ENCODE data around the gene MPP2.
"Not testable (repeated sequence)": the region's sequence is repeated elsewhere in the genome, so short reads cannot be mapped to it uniquely, and the experiment has no call there.

MPP2 gene, protein sequence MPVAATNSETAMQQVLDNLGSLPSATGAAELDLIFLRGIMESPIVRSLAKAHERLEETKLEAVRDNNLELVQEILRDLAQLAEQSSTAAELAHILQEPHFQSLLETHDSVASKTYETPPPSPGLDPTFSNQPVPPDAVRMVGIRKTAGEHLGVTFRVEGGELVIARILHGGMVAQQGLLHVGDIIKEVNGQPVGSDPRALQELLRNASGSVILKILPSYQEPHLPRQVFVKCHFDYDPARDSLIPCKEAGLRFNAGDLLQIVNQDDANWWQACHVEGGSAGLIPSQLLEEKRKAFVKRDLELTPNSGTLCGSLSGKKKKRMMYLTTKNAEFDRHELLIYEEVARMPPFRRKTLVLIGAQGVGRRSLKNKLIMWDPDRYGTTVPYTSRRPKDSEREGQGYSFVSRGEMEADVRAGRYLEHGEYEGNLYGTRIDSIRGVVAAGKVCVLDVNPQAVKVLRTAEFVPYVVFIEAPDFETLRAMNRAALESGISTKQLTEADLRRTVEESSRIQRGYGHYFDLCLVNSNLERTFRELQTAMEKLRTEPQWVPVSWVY

DNA sequence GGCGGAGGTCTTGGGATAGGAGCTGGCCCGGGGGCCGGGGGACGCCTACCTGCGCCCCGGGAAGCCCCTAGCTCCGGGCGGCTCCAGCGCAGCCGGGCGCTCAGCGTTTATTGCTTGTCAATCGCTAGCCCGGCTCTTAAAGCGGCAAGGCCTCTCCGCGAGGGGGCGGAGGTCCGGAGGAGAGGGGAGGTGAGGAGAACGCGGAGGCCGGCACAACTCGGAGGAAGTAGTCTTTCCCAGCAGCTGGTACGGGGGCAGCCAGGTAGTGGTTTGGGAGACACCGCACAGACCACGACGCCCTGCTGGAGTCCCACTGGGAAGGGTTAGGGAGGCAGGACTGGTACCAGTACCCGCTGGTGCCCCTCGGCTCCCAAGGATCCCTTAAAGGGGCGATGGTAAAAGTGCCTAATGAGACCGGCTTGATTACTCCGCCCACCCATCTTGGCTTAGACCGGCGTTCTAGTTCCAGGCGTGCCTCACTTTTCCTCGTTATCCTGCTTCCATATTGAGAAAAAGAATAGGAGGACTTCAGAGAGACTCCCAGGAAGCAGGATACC, at the start of gene MPP2:
MPP2 (minus strand) TSS at position 112 of the 557 bp plus-strand sequence. CDS start 3,076 bp downstream, outside the sequence.
- DNase-seq (ENCODE audit: low read depth) = peak; percentile 26

DNA sequence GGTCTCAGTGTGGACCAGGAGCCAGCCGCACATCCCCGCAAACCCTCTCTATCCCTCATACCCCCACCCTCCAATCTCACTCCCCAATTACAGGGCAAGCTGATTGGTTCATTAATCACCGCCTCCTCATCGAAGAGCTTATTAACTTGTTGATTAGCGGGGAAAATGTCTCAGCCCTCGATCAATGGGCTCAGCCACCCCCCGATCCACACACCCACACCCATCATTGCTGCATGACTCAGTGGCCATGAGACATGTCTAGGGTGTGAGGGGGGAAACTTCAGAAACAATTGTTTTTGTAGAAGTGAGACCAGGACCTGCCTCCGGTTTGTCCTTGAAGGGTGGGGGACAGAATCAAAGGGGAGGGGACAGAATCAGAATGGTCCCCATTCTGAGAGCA, 48.9 kb upstream of the MPP2 start:
- DNase-seq (ENCODE audit: low read depth) = no peak

GRCh38 chr17:43953746-43954145, 46.4 kb upstream of the MPP2 start, which contains the start of gene PYY:
Gene PYY, minus strand, starts transcription at chr17:43953940. Its CDS starts 457 bp downstream, at chr17:43953483.
- no peak for DNase-seq (ENCODE audit: low read depth)

DNA sequence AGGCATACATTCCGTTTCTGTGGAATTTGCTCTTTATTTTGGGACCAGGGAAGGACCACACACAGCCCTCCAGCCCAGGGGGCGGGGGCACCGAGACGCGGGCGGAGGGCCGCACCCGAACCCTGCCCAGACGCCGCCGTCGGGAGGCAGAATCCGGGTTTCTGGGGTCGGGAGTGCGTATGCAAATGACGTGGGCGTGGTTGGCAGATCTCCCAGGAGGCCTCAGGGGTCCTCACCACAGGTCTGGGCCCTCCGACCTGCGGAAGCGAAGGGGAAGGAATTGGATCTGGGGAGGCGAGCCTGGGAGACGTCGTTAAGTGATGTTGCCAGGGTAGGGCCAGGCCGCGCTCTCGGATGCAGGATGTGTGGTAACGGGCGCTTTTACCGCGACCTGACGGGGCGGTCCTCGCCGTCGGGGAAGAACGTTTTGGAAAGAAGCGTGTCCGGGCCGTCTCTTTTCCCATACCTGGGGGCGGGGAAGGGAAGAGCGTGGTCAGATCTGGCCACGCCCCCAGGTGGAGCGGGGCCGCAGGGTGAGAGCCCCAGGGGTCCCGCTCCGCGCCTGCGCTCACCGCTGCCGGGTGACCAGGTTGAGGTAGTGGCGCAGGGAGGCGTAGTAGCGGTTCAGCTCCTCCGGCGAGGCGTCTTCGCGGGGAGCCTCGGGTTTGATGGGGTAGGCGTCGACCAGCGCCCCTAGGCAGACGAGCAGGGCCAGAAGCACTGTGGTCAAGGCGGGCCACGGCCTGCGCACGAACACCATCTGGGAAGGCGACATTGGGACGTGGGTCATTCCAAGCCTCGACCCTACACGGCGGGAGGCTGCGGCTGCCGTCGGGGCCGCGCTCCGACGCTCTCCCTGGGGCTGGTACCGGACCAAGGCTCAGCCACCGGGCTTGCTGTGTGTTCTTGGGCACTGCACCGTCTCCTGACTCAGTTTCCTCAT, 45.7 kb upstream of the MPP2 start:
- DNase-seq (ENCODE audit: low read depth) = no peak

DNA sequence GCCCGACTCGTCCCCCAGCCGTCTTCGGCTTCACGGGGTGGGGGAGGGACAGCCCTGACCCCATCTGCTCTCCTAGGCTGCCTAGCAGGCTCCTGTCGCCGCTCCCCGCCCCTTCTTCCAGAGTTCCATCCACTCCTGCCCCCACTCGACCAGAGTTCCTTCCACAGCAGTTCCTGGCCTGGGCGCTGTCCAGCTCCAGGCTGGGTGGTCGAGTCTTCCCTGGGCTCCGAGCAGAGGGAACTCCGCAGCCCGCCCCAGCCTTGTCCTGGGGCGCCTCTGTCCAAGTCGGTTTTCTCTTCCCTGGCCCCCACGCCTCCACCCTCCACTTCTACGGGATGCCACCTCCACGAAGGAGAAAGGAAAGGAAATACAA, 45.0 kb upstream of the MPP2 start:
- no peak for DNase-seq (ENCODE audit: low read depth)

GRCh38 chr17:43951750-43952149, 44.4 kb upstream of the MPP2 start:
- no peak for DNase-seq (ENCODE audit: low read depth)

DNA sequence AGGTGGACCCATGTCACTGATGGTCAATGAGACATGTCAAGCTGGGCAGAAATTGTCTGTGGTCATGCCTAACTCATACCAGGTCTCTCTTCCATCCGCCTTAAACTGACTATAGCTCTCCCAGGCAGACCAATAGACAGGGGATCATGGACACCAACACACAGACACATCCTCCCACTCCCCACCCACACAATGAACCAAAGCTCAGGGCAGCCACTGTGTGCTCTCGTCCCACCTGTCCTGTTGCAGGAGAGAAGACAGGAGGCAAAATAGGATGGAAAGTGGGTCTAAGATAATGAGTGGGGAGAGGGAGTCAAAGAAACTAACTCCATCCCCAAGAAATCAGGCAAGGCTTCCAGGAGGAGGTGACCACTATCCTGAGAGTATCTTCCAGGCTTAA, 43.2 kb upstream of the MPP2 start:
- no peak for DNase-seq (ENCODE audit: low read depth)

DNA sequence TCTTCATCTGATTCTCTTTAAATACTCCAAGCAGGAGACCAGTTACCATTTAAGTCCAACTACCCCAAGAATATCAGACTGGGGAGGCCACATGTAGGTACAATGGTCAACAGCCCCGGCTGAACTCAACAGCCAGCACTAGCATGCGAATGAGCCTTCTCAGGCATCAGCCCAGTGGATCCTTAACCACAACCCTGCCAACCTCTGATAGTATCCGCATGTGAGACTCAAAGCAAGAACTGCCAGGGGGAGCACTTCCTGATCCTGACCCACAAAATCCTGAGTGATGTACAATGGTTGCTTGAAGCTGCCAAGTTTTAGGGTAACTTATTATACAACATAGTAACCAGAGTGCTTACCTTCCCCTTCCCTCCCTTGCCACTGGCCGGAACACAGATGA, 42.4 kb upstream of the MPP2 start:
- DNase-seq (ENCODE audit: low read depth) = no peak

GRCh38 chr17:43946781-43947180, 39.4 kb upstream of the MPP2 start:
- no peak for DNase-seq (ENCODE audit: low read depth)

- no peak for DNase-seq (ENCODE audit: low read depth)
Observed at GRCh38 chr17:43945074-43945829, 37.9 kb upstream of the MPP2 start.

GRCh38 chr17:43942051-43942685, 34.8 kb upstream of the MPP2 start, which contains the start of gene PPY:
Gene PPY, minus strand, starts transcription at chr17:43942476. Its CDS starts 822 bp downstream, at chr17:43941654.
- DNase-seq (ENCODE audit: low read depth) = no peak

DNA sequence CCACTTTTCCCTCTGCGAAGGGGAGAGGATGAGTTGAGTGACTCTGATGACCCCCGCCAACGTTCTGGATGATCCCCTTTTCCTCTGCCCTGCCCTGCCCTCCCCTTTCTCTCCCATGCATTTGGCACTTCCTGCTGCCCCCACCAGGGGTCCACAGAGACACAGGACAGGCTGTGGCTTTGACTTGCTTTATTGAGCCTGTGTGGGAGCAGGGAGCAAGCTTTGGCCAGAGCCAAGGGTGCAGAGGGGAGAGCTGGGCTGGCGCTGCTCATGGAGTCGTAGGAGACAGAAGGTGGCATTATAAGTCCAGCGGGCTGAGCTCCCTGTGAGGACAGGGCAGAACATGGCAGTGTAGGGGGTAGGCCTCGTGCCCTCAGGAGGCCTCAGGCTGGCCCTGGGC, 33.3 kb upstream of the MPP2 start:
- no peak for DNase-seq (ENCODE audit: low read depth)

- no peak for DNase-seq (ENCODE audit: low read depth)
Observed at GRCh38 chr17:43939886-43940285, 32.5 kb upstream of the MPP2 start.

- DNase-seq (ENCODE audit: low read depth) = not testable (repeated sequence)
Observed at GRCh38 chr17:43939452-43939851, 32.1 kb upstream of the MPP2 start.

- no peak for DNase-seq (ENCODE audit: low read depth)
Observed at GRCh38 chr17:43938838-43939182, 31.5 kb upstream of the MPP2 start.

DNA sequence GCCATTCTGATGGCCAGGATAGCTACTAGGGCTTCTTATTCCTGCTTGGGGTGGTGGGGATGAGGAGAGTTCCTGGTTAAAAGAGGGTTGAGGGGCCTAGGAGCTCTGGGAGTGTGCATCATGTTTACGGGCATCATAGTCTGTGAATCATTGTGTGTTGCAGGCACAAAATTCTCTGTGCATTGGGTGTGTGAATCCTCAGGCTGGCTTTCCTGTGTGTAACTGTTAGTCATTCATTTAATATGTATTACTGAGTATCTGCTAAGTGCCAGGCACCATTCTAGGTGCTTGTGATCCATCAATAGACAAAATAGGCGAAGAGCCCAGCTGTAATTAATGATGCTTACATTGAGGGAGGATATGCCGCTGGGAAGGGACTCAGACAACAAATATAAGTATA, 29.1 kb upstream of the MPP2 start:
- DNase-seq (ENCODE audit: low read depth) = no peak

GRCh38 chr17:43935926-43936261, 28.6 kb upstream of the MPP2 start:
- DNase-seq (ENCODE audit: low read depth) = no peak

- no peak for DNase-seq (ENCODE audit: low read depth)
Observed at GRCh38 chr17:43935204-43935925, 28.0 kb upstream of the MPP2 start.

DNA sequence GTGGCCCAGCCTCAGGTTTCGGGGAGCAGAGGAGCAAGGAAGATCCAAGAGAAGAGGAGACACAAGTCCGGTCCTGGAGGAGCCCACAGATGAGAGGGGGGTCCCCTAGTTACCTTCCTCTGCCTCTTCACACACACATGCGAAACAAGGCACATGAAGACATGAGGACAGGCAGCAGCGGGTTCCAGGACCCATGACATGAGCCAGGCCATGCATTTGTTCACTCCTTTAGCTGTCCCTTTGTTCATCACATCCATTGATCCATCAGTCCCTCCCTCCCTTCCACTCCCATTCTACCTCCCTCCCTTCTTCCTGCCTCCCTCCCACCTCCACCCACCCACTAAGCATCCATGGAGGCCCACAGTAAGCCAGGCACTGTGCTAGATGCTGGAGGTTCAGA, 25.6 kb upstream of the MPP2 start:
- no peak for DNase-seq (ENCODE audit: low read depth)

- no peak for DNase-seq (ENCODE audit: low read depth)
Observed at GRCh38 chr17:43932357-43932756, 25.0 kb upstream of the MPP2 start.

Data from activated T-helper 9 cell treated with anti-CD3 and anti-CD28 coated beads, Interleukin-2, amount 50 U/mL, for 16 hours (primary cell).